Activated CD4-positive, alpha-beta T cell treated with anti-CD3 and anti-CD28 coated beads for 1 hour (primary cell): ENCODE results near the gene ARMC6.

ENCODE experiments used
- DNase-seq: peaks from one replicate; pipeline ENCODE4 v3.0.0-alpha.2; 2020

The ARMC6 gene

GRCh38 chr19:19025861-19026260 lies 7.5 kb upstream of the ARMC6 start:
- no peak for DNase-seq

GRCh38 chr19:19026299-19026971 lies 7.0 kb upstream of the ARMC6 start:
- DNase-seq = no peak

GRCh38 chr19:19027228-19027627 lies 6.2 kb upstream of the ARMC6 start:
- DNase-seq = no peak

- no peak for DNase-seq
Measured at GRCh38 chr19:19028526-19028925, 4.9 kb upstream of the ARMC6 start.

- no peak for DNase-seq
Measured at GRCh38 chr19:19031891-19032290, 1.5 kb upstream of the ARMC6 start.

GRCh38 chr19:19032420-19033175 lies 805 bp upstream of the ARMC6 start:
- DNase-seq = peak; percentile 50

GRCh38 chr19:19033176-19033425 lies 302 bp upstream of the ARMC6 start:
- DNase-seq = no peak

- DNase-seq = peak; percentile 39
Measured at GRCh38 chr19:19034204-19034624, 811 bp downstream of the ARMC6 start.

GRCh38 chr19:19039901-19040300 lies 6.5 kb downstream of the ARMC6 start:
- no peak for DNase-seq

- no peak for DNase-seq
Measured at GRCh38 chr19:19040417-19040816, 7.0 kb downstream of the ARMC6 start.

GRCh38 chr19:19042732-19043280 lies 9.4 kb downstream of the ARMC6 start:
- no peak for DNase-seq

- no peak for DNase-seq
Measured at GRCh38 chr19:19043481-19043880, 10.1 kb downstream of the ARMC6 start.

- no peak for DNase-seq
Measured at GRCh38 chr19:19043881-19044280, 10.5 kb downstream of the ARMC6 start.

GRCh38 chr19:19049406-19049805 lies 16.0 kb downstream of the ARMC6 start:
- DNase-seq = no peak

- no peak for DNase-seq
Measured at GRCh38 chr19:19050104-19050503, 16.7 kb downstream of the ARMC6 start.

- no peak for DNase-seq
Measured at GRCh38 chr19:19050731-19051130, 17.3 kb downstream of the ARMC6 start.

GRCh38 chr19:19051478-19052213 lies 18.2 kb downstream of the ARMC6 start:
- no peak for DNase-seq

- no peak for DNase-seq
Measured at GRCh38 chr19:19052921-19053320, 19.5 kb downstream of the ARMC6 start.

- peak; percentile 48 for DNase-seq
Measured at GRCh38 chr19:19053508-19054314, 20.3 kb downstream of the ARMC6 start.

- no peak for DNase-seq
Measured at GRCh38 chr19:19054315-19054938, 21.0 kb downstream of the ARMC6 start.

GRCh38 chr19:19054939-19055440 lies 21.6 kb downstream of the ARMC6 start:
- DNase-seq = no peak

GRCh38 chr19:19055701-19056100 lies 22.3 kb downstream of the ARMC6 start:
- no peak for DNase-seq
